Esophagus squamous epithelium (tissue), 5 donors: Measurements from ENCODE around the gene NT5DC1. TPM values are rescaled to one million over a fixed set of nuclear protein-coding genes. Genes with fewer than 3 reads are reported as not detected.

Source experiments
- DNase-seq: peaks from one replicate; lab custom pipeline; 2025; lab: John Stamatoyannopoulos, UW
- H3K27ac ChIP-seq, 4 donors: fragments of 200-600 bp; sonication (generic); one replicate each; pipeline ENCODE4 v1.5.1; 2016 to 2019; ENCODE audit warnings: mild to moderate bottlenecking in 1 of 4
- H3K27me3 ChIP-seq, 4 donors: fragments of 200-600 bp; sonication (generic); 1 replicate in 3 of 4; 2 replicates in 1 of 4; pipeline versions ENCODE4 v1.5.1 to v1.6.0; 2017 to 2021; ENCODE audit warnings: antibody characterized with exemption in 1 of 4
- H3K36me3 ChIP-seq, 3 donors: fragments of 200-600 bp; sonication (generic); one replicate each; pipeline ENCODE4 v1.5.1; 2016 to 2019
- H3K4me1 ChIP-seq, 3 donors: fragments of 200-600 bp; sonication (generic); one replicate each; pipeline ENCODE4 v1.5.1; 2017 to 2019
- H3K4me3 ChIP-seq, 4 donors: fragments of 200-600 bp; sonication (generic); 1 replicate in 3 of 4; 2 replicates in 1 of 4; pipeline ENCODE4 v1.5.1; 2016 to 2019; ENCODE audit warnings: mild to moderate bottlenecking in 2 of 4, moderate library complexity in 1 of 4
- H3K9me3 ChIP-seq, 3 donors: fragments of 200-600 bp; sonication (generic); one replicate each; pipeline ENCODE4 v1.5.1; 2016 to 2019
- CTCF ChIP-seq, 6 experiments: fragments of 450-650 bp in 4 of 6; fragments of 200-600 bp in 2 of 6; sonication (generic) in 2 of 6; IDR thresholded peaks; one replicate each; pipeline ENCODE4 v1.5.1; 2016 to 2019; ENCODE audit warnings: antibody characterized with exemption in 6 of 6, mild to moderate bottlenecking in 4 of 6, moderate library complexity in 4 of 6
- POLR2A ChIP-seq, 4 donors: fragments of 450-650 bp; IDR thresholded peaks; one replicate each; pipeline ENCODE4 v1.6.1; 2017; ENCODE audit warnings: antibody characterized with exemption in 4 of 4, mild to moderate bottlenecking in 4 of 4, moderate library complexity in 3 of 4
- WGBS, 2 donors: methylation state at CpG; one replicate each; pipeline ENCODE4 v1.1.5; 2018; 5-methylcytosine and 5-hydroxymethylcytosine counted together
- intact Hi-C: fragments of 100-400 bp; cut with DNase I; formaldehyde crosslinking; loops from one replicate; pipeline ENCODE4 v1.15.0; 2022
- total RNA-seq, 4 donors: library from RNA; depleted of rRNA; stranded (reverse); fragments of >200 nt; gene quantifications; one replicate each; pipeline ENCODE4 v1.1.0, GENCODE V29; 2016
- donor health status: DM: yes; HTN: yes; CAD: no.

NT5DC1 gene
- total RNA-seq, 4 donors from 2014 or later, result 6.3 to 11.7 (median 8.3) TPM

- Histone ChIP-seq H3K4me3 (no peak overlapping the region), H3K27ac (no peak overlapping the region), H3K36me3 (no peaks in the 10 kb centered on the region), H3K9me3 (no peaks in the 10 kb centered on the region), H3K4me1 (no peaks in the 10 kb centered on the region), H3K27me3 (no peaks in the 10 kb centered on the region)
- intact Hi-C loops, result no loop called here
- TF ChIP-seq CTCF (IDR thresholded peaks at IDR 0.05) (no peak), POLR2A (IDR thresholded peaks at IDR 0.05) (no peak)
- no peak for DNase-seq
- WGBS, 2 donors, result 70 to 78% methylated on average over 3 of the region's 3 CpGs
Observed at GRCh38 chr6:116144605-116145004, 44.0 kb downstream of the NT5DC1 start.

GRCh38 chr6:116145803-116146675 lies 45.4 kb downstream of the NT5DC1 start:
- WGBS, 2 donors, result 81 to 87% methylated on average over 4 of the region's 4 CpGs
- H3K27ac ChIP-seq, result no peak overlapping the region
- TF ChIP-seq POLR2A (IDR thresholded peaks at IDR 0.05) (no peak), CTCF (IDR thresholded peaks at IDR 0.05) (no peak)
- intact Hi-C loops, result no loop called here
- H3K9me3 ChIP-seq, result no peaks in the 10 kb centered on the region
- no peaks in the 10 kb centered on the region for H3K4me1 ChIP-seq
- H3K4me3 ChIP-seq, result no peak overlapping the region
- peaks cover 0 to 4% (median 0%) of the 10 kb centered on the region in 3 donors for H3K36me3 ChIP-seq
- DNase-seq, result no peak
- no peaks in the 10 kb centered on the region for H3K27me3 ChIP-seq

- no peaks in the 10 kb centered on the region for H3K27me3 ChIP-seq
- H3K36me3 ChIP-seq, result peaks cover 0 to 4% (median 0%) of the 10 kb centered on the region in 3 donors
- no peak overlapping the region for H3K4me3 ChIP-seq
- WGBS, 2 donors, result 77 to 86% methylated on average over 1 of the region's 1 CpG
- intact Hi-C loops, result no loop called here
- TF ChIP-seq CTCF (IDR thresholded peaks at IDR 0.05) (no peak), POLR2A (IDR thresholded peaks at IDR 0.05) (no peak)
- no peak for DNase-seq
- H3K4me1 ChIP-seq, result no peaks in the 10 kb centered on the region
- H3K9me3 ChIP-seq, result no peaks in the 10 kb centered on the region
- H3K27ac ChIP-seq, result no peak overlapping the region
Observed at GRCh38 chr6:116152620-116153019, 52.0 kb downstream of the NT5DC1 start.

GRCh38 chr6:116154887-116155286 lies 54.2 kb downstream of the NT5DC1 start:
- no peaks in the 10 kb centered on the region for H3K27me3 ChIP-seq
- no peaks in the 10 kb centered on the region for H3K9me3 ChIP-seq
- TF ChIP-seq CTCF (IDR thresholded peaks at IDR 0.05), result no peak
- TF ChIP-seq POLR2A (IDR thresholded peaks at IDR 0.05), result no peak
- H3K4me1 ChIP-seq, result no peaks in the 10 kb centered on the region
- intact Hi-C loops, result no loop called here
- H3K36me3 ChIP-seq, result peaks cover 0 to 8% (median 0%) of the 10 kb centered on the region in 3 donors
- WGBS, 2 donors, result 95 to 98% methylated on average over 2 of the region's 2 CpGs
- no peak overlapping the region for H3K4me3 ChIP-seq
- DNase-seq, result no peak
- H3K27ac ChIP-seq, result no peak overlapping the region
